GM12801 (cell line): ENCODE data around the gene SERAC1.

ENCODE experiments used
- TF ChIP-seq, protein P1 (sequence below): IDR thresholded peaks from one replicate; pipeline ENCODE4 v1.5.1; 2011; ENCODE audit warnings: control low read depth; ENCODE audit not compliant: insufficient read length; ENCODE audit errors: extremely low read depth

The SERAC1 gene

DNA sequence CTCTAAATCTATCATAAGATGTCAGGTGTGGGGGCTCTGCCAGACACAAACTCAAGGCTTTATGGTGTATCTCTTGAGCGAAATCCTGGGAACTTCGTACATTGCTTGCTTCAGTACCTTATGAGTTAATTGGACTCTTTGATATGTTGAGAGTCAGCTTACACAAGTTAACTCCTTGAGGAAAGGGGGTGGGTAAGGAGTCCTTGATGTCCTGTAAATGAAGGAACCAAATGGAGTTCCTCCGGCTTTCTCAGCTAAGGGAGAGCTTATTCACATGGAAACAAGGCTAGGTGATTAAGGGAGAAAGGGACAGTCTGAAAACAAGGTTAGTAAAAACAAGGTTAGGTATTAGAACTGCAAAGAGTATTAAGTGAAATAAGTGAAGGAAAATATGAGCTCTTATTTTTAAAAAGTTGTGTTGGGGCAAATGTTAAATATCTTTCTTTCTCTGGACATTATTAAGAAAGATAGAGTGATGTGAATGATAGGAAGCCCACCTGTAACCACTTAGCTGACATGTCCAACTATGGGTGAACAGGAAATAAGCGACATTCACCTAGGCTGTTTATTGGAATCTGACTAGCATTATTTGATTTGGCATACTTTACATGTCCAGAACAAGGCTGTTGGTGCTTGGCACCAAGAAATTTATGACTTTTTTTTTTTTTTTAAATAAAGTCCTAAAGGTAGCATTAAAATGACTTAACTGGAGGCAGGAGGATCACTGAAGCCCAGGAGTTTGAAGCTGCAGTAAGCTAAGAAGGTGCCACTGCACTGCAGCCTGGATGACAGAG lies 26.6 kb upstream of the SERAC1 start:
- TF ChIP-seq, protein P1, sequence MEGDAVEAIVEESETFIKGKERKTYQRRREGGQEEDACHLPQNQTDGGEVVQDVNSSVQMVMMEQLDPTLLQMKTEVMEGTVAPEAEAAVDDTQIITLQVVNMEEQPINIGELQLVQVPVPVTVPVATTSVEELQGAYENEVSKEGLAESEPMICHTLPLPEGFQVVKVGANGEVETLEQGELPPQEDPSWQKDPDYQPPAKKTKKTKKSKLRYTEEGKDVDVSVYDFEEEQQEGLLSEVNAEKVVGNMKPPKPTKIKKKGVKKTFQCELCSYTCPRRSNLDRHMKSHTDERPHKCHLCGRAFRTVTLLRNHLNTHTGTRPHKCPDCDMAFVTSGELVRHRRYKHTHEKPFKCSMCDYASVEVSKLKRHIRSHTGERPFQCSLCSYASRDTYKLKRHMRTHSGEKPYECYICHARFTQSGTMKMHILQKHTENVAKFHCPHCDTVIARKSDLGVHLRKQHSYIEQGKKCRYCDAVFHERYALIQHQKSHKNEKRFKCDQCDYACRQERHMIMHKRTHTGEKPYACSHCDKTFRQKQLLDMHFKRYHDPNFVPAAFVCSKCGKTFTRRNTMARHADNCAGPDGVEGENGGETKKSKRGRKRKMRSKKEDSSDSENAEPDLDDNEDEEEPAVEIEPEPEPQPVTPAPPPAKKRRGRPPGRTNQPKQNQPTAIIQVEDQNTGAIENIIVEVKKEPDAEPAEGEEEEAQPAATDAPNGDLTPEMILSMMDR = no peak

DNA sequence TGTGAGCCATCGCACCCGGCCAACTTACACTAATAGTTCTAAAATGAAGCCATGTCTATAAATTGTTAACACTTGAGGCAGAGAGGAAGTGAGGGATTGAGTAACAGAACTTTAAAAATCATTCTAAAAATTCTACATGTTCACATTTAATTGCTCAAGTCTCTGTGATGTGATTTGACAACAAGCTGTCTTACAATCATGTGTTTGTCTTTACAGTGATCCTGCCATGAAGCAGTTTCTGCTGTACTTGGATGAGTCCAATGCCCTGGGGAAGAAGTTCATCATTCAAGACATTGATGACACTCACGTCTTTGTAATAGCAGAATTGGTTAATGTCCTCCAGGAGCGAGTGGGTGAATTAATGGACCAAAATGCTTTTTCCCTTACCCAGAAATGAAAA lies 23.7 kb upstream of the SERAC1 start:
- TF ChIP-seq, protein P1 = no peak

DNA sequence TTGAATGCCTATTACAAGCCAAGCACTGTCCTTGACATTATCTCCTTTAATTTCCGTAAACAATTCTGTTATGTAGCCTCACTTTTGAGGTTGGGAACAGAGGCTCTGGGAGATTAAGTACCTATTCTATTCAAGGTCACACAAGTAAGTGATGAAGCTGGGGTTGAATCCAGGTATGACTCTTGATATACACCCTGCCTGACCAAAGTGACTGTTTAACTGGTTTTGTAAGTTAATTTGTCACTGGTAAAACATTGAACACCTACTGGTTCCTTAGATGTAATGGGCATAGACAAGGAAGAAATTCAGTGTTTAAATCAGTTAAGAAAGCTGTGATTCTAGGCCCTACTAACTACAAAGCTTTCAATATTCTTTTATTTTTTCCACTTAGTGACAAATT lies 23.0 kb upstream of the SERAC1 start:
- TF ChIP-seq, protein P1 = no peak

- TF ChIP-seq, protein P1 = no peak
These were observed 20.5 kb upstream of the SERAC1 start for GRCh38 chr6:158188591-158188990.

DNA sequence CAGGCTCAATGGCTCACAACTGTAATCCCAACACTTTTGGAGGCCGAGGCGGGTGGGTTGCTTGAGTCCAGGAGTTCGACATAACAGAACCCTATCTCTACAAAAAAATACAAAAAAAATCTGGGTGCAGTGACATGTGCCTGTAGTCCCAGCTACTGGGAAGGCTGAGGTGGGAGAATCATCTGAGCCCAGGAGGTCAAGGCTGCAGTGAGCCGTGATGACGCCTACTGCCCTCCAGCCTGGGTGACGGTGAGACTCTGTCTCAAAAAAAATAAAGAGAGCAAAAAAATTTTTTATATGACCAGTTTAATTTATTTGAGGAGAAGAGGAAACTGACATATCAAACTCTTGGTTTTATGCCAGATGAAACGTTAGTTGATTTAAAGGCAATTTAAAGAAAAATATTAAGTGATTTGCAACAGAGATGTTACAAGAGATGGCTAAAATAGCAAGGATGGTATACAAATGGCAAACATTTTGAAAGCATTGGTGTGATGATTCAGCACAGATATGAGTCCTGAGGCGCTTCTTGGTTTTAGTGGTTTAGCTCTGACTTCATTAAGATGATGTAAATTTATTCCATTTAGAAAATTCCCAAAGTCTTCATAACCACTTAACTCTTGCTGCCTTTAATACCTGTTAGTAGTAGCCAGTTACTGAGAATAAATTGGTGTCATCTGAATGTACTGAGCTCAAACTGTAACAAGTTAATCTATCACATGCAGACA lies 17.8 kb upstream of the SERAC1 start:
- TF ChIP-seq, protein P1 = no peak

- TF ChIP-seq, protein P1 = no peak
These were observed 16.5 kb upstream of the SERAC1 start for GRCh38 chr6:158184608-158185007.

GRCh38 chr6:158175111-158175510 lies 7.0 kb upstream of the SERAC1 start:
- TF ChIP-seq, protein P1 = no peak
